Endodermal cell (in vitro differentiated cells): ENCODE data around the gene KCNJ10. TPM values are rescaled to one million over a fixed set of nuclear protein-coding genes. Genes with fewer than 3 reads are reported as not detected.
A peak's percentile ranks its signal among the peaks of the same experiment; 100 is the strongest.

Source experiments
- DNase-seq: peaks from one replicate; pipeline ENCODE4 v3.0.0-alpha.2; 2017
- H3K27ac ChIP-seq: 2 replicates; pipeline ENCODE4 v1.5.1; 2013; ENCODE audit warnings: mild to moderate bottlenecking, low read depth, low read length, moderate library complexity
- H3K27me3 ChIP-seq: 2 replicates; pipeline ENCODE4 v1.6.1; 2013; ENCODE audit warnings: mild to moderate bottlenecking, low read length, moderate library complexity; ENCODE audit not compliant: insufficient read depth, control insufficient read depth, poor library complexity, severe bottlenecking
- H3K36me3 ChIP-seq: 2 replicates; pipeline ENCODE4 v1.7.0; 2013; ENCODE audit warnings: mild to moderate bottlenecking, low read length, moderate library complexity; ENCODE audit not compliant: control insufficient read depth, insufficient read depth
- H3K4me1 ChIP-seq: one replicate; pipeline ENCODE4 v1.7.0; 2013; ENCODE audit warnings: low read length; ENCODE audit not compliant: control insufficient read depth, insufficient read depth
- H3K4me3 ChIP-seq: 2 replicates; pipeline ENCODE4 v1.5.1; 2013; ENCODE audit warnings: mild to moderate bottlenecking, low read length, moderate library complexity
- H3K9ac ChIP-seq: 2 replicates; pipeline ENCODE4 v1.6.1; 2013; ENCODE audit warnings: mild to moderate bottlenecking, low read length, moderate library complexity; ENCODE audit not compliant: poor library complexity, severe bottlenecking; ENCODE audit errors: extremely low read depth
- H3K9me3 ChIP-seq: 2 replicates; pipeline ENCODE4 v1.6.1; 2013; ENCODE audit warnings: mild to moderate bottlenecking, low read length, moderate library complexity; ENCODE audit not compliant: control insufficient read depth
- H3K27ac Mint-ChIP-seq: 2 replicates; pipeline ENCODE4 v1.8.0; 2020; ENCODE audit warnings: mixed read lengths
- H3K27me3 Mint-ChIP-seq: 2 replicates; pipeline ENCODE4 v1.8.0; 2021; ENCODE audit warnings: mild to moderate bottlenecking, mixed read lengths; ENCODE audit not compliant: insufficient read depth
- H3K36me3 Mint-ChIP-seq: 2 replicates; pipeline ENCODE4 v1.8.0; 2020; ENCODE audit warnings: low read depth, mixed read lengths
- H3K4me1 Mint-ChIP-seq: 2 replicates; pipeline ENCODE4 v1.8.0; 2020; ENCODE audit warnings: mixed read lengths
- H3K4me3 Mint-ChIP-seq: 2 replicates; pipeline ENCODE4 v1.8.0; 2020; ENCODE audit warnings: mild to moderate bottlenecking, moderate library complexity, mixed read lengths
- H3K9me3 Mint-ChIP-seq: 2 replicates; pipeline ENCODE4 v1.8.0; 2020; ENCODE audit warnings: mild to moderate bottlenecking, mixed read lengths
- CTCF ChIP-seq: fragments of 200-600 bp; sonication (generic); conservative IDR thresholded peaks from 2 replicates; pipeline ENCODE4 v1.5.0; 2021; ENCODE audit warnings: antibody characterized with exemption, mild to moderate bottlenecking
- WGBS, 2 experiments: methylation state at CpG; one replicate each; pipeline versions ENCODE4 v1.1.5 to v1.1.7; 2013; ENCODE audit warnings: missing lambda C conversion rate in 2 of 2, mixed read lengths in 1 of 2; ENCODE audit not compliant: insufficient coverage in 1 of 2, insufficient read length in 1 of 2; 5-methylcytosine and 5-hydroxymethylcytosine counted together
- total RNA-seq, 2 donors: library from RNA; stranded (reverse); fragmentation: NEBNext Ultra II Directional in 1 of 2; extraction: Animal tissue kit (Norgen Biotek cat#: 25700) in 1 of 2; gene quantifications; 2 replicates in 1 of 2; 3 replicates in 1 of 2; pipeline ENCODE4 v1.2.1, GENCODE V29; 2021

KCNJ10 gene
- total RNA-seq, 2 donors from 2014 or later, result 0.26 TPM; not detected in 1

DNA sequence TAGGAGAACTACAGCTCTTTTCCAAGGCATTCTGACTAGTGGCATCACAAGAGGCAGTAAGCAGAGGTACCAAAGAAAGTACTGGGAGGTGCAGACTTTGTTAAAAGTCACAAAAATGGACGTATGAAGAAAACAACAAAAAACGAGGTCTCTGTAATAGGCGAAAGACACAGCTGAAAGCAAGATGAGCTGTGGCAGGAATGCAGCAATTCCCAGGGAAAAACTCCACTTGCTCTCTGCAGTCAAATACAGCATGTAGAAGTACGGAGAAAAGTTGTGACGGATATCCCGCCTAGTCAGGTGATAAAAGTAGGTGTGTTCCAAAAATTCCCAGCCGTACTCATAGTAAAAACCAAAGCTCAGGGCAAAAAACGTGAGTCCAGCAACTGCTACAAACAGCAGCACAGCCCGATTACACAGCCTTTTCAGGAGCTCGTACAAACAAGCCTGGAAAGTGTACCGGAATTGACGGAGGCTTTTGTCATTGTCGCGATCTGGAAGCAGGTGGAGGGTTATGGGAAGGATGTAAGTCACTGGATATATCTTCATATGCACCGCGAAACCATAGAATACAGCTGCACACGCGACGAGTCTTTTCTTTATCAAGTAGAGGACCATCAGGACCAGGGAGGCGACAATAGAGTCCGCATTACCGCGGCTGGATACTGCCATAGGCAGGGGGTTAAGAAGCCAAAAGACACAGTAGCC lies 39.1 kb downstream of the KCNJ10 start:
- Mint-ChIP-seq H3K36me3 (no peaks in the 10 kb centered on the region), H3K4me3 (peak overlapping the region; percentile 73), H3K9me3 (no peaks in the 10 kb centered on the region), H3K27me3 (peaks cover 20% of the 10 kb centered on the region), H3K27ac (peak overlapping the region; percentile 94), H3K4me1 (peaks cover 13% of the 10 kb centered on the region)
- TF ChIP-seq CTCF, result no peak
- no peak for DNase-seq
- H3K4me1 ChIP-seq, result no peaks in the 10 kb centered on the region
- H3K9ac ChIP-seq, result peak overlapping the region; percentile 51
- H3K27me3 ChIP-seq, result peaks cover 11% of the 10 kb centered on the region
- H3K9me3 ChIP-seq, result no peaks in the 10 kb centered on the region
- WGBS, 2 experiments, result 7 to 11% methylated on average over 14 to 23 of the region's 23 CpGs
- H3K36me3 ChIP-seq, result no peaks in the 10 kb centered on the region
- H3K4me3 ChIP-seq, result peak overlapping the region; percentile 92
- no peak overlapping the region for H3K27ac ChIP-seq

- DNase-seq, result no peak
- peaks cover 3% of the 10 kb centered on the region for H3K4me1 ChIP-seq
- no peak for TF ChIP-seq CTCF
- H3K9me3 Mint-ChIP-seq, result no peaks in the 10 kb centered on the region
- H3K27ac Mint-ChIP-seq, result no peak overlapping the region
- no peaks in the 10 kb centered on the region for H3K36me3 Mint-ChIP-seq
- H3K9me3 ChIP-seq, result no peaks in the 10 kb centered on the region
- no peaks in the 10 kb centered on the region for H3K36me3 ChIP-seq
- H3K27ac ChIP-seq, result no peak overlapping the region
- no peak overlapping the region for H3K4me3 ChIP-seq
- H3K9ac ChIP-seq, result no peak overlapping the region
- H3K4me3 Mint-ChIP-seq, result no peak overlapping the region
- peaks cover 13% of the 10 kb centered on the region for H3K4me1 Mint-ChIP-seq
- H3K27me3 ChIP-seq, result peaks cover under 1% of the 10 kb centered on the region
- peaks cover 9% of the 10 kb centered on the region for H3K27me3 Mint-ChIP-seq
Measured at GRCh38 chr1:160028426-160028825, 41.5 kb downstream of the KCNJ10 start.

- Mint-ChIP-seq H3K27ac (no peak overlapping the region), H3K36me3 (no peaks in the 10 kb centered on the region), H3K27me3 (peaks cover 13% of the 10 kb centered on the region), H3K9me3 (no peaks in the 10 kb centered on the region), H3K4me1 (peaks cover under 1% of the 10 kb centered on the region), H3K4me3 (no peak overlapping the region)
- H3K9ac ChIP-seq, result no peak overlapping the region
- H3K4me3 ChIP-seq, result no peak overlapping the region
- H3K36me3 ChIP-seq, result no peaks in the 10 kb centered on the region
- H3K9me3 ChIP-seq, result no peaks in the 10 kb centered on the region
- TF ChIP-seq CTCF, result no peak
- no peak overlapping the region for H3K27ac ChIP-seq
- peaks cover 3% of the 10 kb centered on the region for H3K4me1 ChIP-seq
- 79 to 92% methylated on average over 1 of the region's 1 CpG for WGBS, 2 experiments
- no peak for DNase-seq
- H3K27me3 ChIP-seq, result peaks cover 9% of the 10 kb centered on the region
Measured at GRCh38 chr1:160025314-160025713, 44.6 kb downstream of the KCNJ10 start.
